Ovary (tissue), 9 donors: Measurements from ENCODE around the gene PPP4C. TPM values are rescaled to one million over a fixed set of nuclear protein-coding genes. Genes with fewer than 3 reads are reported as not detected.

ENCODE experiments used
- DNase-seq, 5 donors: peaks; one replicate each; pipeline ENCODE4 v3.0.0-alpha.2; 2019 to 2020
- H3K27ac ChIP-seq, 2 donors: fragments of 200-600 bp; one replicate each; pipeline versions ENCODE4 v1.5.1 to v1.8.0; 2019 to 2022
- H3K27me3 ChIP-seq: fragments of 200-600 bp; one replicate; pipeline ENCODE4 v1.8.0; 2022
- H3K36me3 ChIP-seq: fragments of 200-600 bp; sonication (generic); one replicate; pipeline ENCODE4 v1.5.1; 2019
- H3K4me1 ChIP-seq: one replicate; pipeline ENCODE4 v1.8.1; 2013; ENCODE audit warnings: mild to moderate bottlenecking, moderate library complexity; ENCODE audit not compliant: insufficient read depth
- H3K4me3 ChIP-seq: fragments of 200-600 bp; sonication (generic); one replicate; pipeline ENCODE4 v1.5.1; 2017
- H3K9me3 ChIP-seq, 2 donors: fragments of 200-600 bp in 1 of 2; sonication (generic) in 1 of 2; one replicate each; pipeline versions ENCODE4 v1.5.1 to v1.8.1; 2013 to 2019; ENCODE audit warnings: mild to moderate bottlenecking in 1 of 2, moderate library complexity in 1 of 2
- EP300 ChIP-seq: sonication (generic); formaldehyde crosslinking; IDR thresholded peaks from one replicate; pipeline ENCODE4 v1.6.1; 2017; ENCODE audit warnings: antibody characterized with exemption
- POLR2A ChIP-seq: fragments of 450-650 bp; IDR thresholded peaks from one replicate; pipeline ENCODE4 v1.6.1; 2017; ENCODE audit warnings: antibody characterized with exemption, mild to moderate bottlenecking, moderate library complexity
- WGBS, 3 donors: extraction: QIAGEN DNeasy Blood & Tissue Kit in 1 of 3; methylation state at CpG; one replicate each; pipeline versions ENCODE4 v1.1.5 to v1.1.7; 2013 to 2017; 5-methylcytosine and 5-hydroxymethylcytosine counted together
- intact Hi-C, 4 donors: fragments of 100-400 bp; cut with DNase I; formaldehyde crosslinking; loops; one replicate each; pipeline versions ENCODE4 v1.11.0 to v1.15.1; 2022 to 2023
- polyA plus RNA-seq, 2 donors: library from polyadenylated mRNA; stranded (reverse); fragments of 200-250 nt in 1 of 2; fragments of 350-450 nt in 1 of 2; fragmentation: Illumina TruSeq in 1 of 2; extraction: RNeasy Lipid Tissue Mini Kit (QIAGEN cat#74804) in 1 of 2; gene quantifications; one replicate each; pipeline ENCODE4 v1.2.3, GENCODE V29; 2013 to 2014
- total RNA-seq, 7 donors: library from RNA; depleted of rRNA in 2 of 7; stranded (reverse); fragments of >200 nt in 2 of 7; fragmentation: NEBNext Ultra II Directional in 3 of 7; extraction: Animal tissue kit (Norgen Biotek cat#: 25700) in 3 of 7; gene quantifications; one replicate each; pipeline versions ENCODE4 v1.1.0 to v1.2.4, GENCODE V29; 2016 to 2023
- TF ChIP-seq, protein P1 (sequence below), 3 donors: fragments of 450-650 bp in 2 of 3; fragments of 200-600 bp in 1 of 3; IDR thresholded peaks; one replicate each; pipeline versions ENCODE4 v1.5.1 to v1.8.0; 2016 to 2022; ENCODE audit warnings: antibody characterized with exemption in 3 of 3, mild to moderate bottlenecking in 1 of 3
- donor health status: DM: no; HTN: no; CAD: no; lungs with moderate emphysema.
- donor health status: DM: no; HTN: no; CAD: no.
- donor health status: Bipolar disorder and iron deficiency.
- donor health status: DM: yes; HTN: yes; CAD: no.
- donor health status: DM: no; HTN: no; CAD: no.
- donor health status: DM: yes; HTN: yes; CAD: no.

PPP4C gene
- total and polyA plus RNA-seq, 9 donors: 13.7 to 58.8 (median 49.1) TPM

DNA sequence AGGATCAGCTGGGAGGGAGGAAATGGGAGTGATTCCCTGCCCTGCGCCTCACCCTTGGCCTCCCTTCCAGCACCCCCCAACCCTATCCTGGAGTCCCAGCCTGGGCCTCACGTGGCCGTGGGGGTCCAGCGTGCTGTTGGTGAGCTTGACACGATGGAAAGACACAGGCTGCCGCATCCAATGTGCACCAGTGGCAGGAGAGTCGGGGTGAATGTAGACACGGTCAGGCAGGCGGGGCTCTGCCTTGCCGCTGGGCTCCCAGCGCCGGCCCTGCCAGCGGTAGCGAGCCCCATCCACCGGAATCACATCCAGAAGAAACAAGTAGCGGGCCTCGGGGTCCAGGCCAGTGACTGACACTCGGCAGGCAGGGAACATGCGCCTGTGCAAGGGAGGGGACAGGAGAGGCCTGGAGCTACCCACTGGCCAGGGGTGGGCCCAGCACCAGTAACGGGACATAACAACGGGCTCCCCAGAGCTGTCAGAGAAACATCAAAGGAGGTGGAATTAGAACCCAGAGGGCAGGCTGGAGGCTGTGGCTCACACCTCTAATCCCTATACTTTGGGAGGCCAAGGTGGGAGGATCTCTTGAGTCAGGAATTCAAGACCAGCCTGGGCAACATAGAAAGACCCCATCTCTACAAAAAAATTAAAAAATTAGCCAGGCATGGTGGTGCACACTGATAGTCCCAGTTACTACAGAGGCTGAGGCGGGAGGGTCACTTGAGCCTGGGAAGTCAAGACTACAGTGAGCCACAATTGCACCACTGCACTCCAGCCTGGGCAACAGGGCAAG is 13.2 kb downstream of the PPP4C start:
- intact Hi-C loops: loop anchor here in 1 of 4 donors (10.0 kb wide), 1 partner anchor 436 kb away; the partner anchor contains the start of gene ZNF768
- no peak overlapping the region for H3K27ac ChIP-seq
- TF ChIP-seq EP300 (no peak), POLR2A (no peak)
- TF ChIP-seq, protein P1, sequence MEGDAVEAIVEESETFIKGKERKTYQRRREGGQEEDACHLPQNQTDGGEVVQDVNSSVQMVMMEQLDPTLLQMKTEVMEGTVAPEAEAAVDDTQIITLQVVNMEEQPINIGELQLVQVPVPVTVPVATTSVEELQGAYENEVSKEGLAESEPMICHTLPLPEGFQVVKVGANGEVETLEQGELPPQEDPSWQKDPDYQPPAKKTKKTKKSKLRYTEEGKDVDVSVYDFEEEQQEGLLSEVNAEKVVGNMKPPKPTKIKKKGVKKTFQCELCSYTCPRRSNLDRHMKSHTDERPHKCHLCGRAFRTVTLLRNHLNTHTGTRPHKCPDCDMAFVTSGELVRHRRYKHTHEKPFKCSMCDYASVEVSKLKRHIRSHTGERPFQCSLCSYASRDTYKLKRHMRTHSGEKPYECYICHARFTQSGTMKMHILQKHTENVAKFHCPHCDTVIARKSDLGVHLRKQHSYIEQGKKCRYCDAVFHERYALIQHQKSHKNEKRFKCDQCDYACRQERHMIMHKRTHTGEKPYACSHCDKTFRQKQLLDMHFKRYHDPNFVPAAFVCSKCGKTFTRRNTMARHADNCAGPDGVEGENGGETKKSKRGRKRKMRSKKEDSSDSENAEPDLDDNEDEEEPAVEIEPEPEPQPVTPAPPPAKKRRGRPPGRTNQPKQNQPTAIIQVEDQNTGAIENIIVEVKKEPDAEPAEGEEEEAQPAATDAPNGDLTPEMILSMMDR (IDR thresholded peaks at IDR 0.05): no peak
- 72 to 82% (median 81%) methylated on average over 13 to 22 of the region's 22 CpGs for WGBS, 3 donors
- H3K4me3 ChIP-seq: no peak overlapping the region
- DNase-seq: no peak
- H3K9me3 ChIP-seq: no peaks in the 10 kb centered on the region
- H3K36me3 ChIP-seq: no peaks in the 10 kb centered on the region
- peaks cover 4% of the 10 kb centered on the region for H3K4me1 ChIP-seq
- H3K27me3 ChIP-seq: no peaks in the 10 kb centered on the region

DNA sequence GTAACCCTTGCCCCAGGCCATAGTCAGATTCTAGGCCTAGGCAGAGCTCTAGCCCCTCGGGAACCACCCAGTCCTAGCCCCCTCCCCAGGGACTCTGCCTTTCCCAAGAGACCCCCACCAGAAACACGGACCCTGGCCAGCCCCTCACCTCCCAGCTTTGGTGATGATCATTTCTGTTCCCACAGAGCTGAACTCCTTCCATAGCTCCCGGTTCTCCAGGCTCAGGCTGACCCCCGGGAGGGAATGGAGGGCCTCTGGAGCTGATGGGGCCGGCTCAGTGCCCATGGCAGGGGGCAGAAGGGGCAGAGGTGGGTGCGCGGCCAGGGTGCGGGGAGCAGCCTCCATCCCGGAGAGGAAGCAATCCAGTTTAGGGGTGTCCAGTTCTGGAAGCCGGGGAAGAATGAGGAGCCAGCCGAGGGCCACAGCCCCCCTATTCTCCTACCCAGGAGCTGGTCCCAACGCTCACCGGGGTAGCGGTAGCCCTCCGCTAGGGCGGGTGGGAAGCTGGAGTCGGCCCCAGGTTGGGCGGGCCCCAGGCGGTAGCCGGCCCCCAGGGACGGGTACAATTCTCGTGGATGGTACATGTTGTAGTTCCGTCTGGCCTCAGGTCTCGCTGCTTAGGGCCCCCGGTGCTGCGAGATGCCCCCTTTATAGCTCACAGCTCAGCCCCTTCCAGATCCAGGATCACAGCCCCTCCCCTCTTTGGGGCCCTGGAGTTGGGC is 15.0 kb downstream of the PPP4C start:
- Histone ChIP-seq H3K9me3 (no peaks in the 10 kb centered on the region), H3K27ac (peak overlapping the region; percentile 31 to 70), H3K4me1 (peaks cover 10% of the 10 kb centered on the region), H3K27me3 (no peaks in the 10 kb centered on the region), H3K36me3 (no peaks in the 10 kb centered on the region), H3K4me3 (no peak overlapping the region)
- WGBS, 3 donors: 61 to 70% (median 66%) methylated on average over 26 of the region's 26 CpGs
- peak in 2 of 5 donors; percentile 44 to 54 for DNase-seq
- TF ChIP-seq POLR2A: no peak
- TF ChIP-seq, protein P1 (IDR thresholded peaks at IDR 0.05): no peak
- TF ChIP-seq EP300: no peak
- intact Hi-C loops: loop anchor here in 2 of 4 donors (5.0 to 10.0 kb wide), 3 partner anchors 304 to 327 kb away; partner anchors contain the start of gene ZNF48 (in 1 of the 2)

DNA sequence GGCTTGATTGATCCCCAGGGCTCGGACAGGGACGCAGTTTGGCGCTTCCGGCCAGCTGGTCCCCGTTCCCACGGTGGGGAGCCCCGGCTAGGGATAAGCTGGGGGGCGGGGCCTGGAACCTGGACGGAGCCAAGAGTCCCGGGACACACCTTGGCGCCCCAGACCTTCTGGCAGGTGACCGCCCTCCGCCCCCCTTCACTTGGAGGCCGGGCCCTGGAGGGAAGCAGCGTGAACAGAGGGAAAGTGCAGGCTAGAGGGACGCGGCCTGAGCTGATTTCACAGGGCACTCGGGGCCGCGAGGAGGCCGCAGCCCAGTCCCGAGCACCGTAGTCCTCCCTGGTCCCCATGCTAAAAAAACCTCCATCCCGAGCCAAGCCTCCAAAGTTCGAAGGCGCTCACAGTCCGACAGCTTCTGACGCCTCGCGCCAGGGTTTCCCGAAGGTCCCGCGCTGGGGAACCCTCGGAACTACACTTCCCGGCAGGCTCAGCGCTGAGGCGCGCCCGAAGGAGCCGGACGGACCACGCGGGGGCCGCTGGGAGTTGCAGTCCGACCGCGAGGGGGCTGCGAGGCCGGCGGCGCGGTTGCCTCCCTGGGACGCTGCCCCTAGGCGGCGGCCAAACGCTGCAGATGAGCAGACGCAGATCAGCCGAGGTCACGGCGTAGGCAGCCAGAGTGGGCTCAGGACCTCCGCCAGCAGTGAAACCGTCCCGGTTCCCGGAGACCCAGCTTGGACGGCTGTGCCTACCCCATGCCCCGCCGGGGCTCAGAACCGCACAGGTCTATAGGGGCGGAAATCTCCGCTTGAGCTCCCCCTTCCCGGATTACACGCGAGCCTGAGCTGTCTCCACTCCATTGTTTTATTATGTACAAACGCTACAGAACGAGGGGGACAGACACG is 15.9 kb downstream of the PPP4C start, which contains the start of gene TBX6:
TSS of gene TBX6 (minus strand) at position 451 of the 899 bp plus-strand sequence. CDS start 731 bp downstream, outside the sequence.
- H3K36me3 ChIP-seq: no peaks in the 10 kb centered on the region
- peak within 1 kb of the TSS; percentile 47 for H3K4me3 ChIP-seq
- H3K27ac ChIP-seq: peak within 1 kb of the TSS; percentile 66 to 70
- H3K27me3 ChIP-seq: no peaks in the 10 kb centered on the region
- TF ChIP-seq, protein P1 (IDR thresholded peaks at IDR 0.05): peak; percentile 79 to 99 (median 97)
- TF ChIP-seq EP300 (no peak), POLR2A (no peak)
- peak; percentile 89 to 95 (median 92) for DNase-seq
- peaks cover 12% of the 10 kb centered on the region for H3K4me1 ChIP-seq
- H3K9me3 ChIP-seq: no peaks in the 10 kb centered on the region
- 0 to 2% (median 1%) methylated on average over 72 to 76 of the region's 76 CpGs for WGBS, 3 donors
- intact Hi-C loops: loop anchor here in 3 of 4 donors (2.0 to 10.0 kb wide), 4 partner anchors 27 to 326 kb away; partner anchors contain the start of genes ALDOA (in 1 of the 3) and ZNF48 (in 1 of the 3)
